Mononuclear cell (primary cell): ENCODE data around the gene C22orf23. TPM values are rescaled to one million over a fixed set of nuclear protein-coding genes. Genes with fewer than 3 reads are reported as not detected.
"Not testable (repeated sequence)": the region's sequence is repeated elsewhere in the genome, so short reads cannot be mapped to it uniquely, and the experiment has no call there.

Experiments used
- H3K27me3 ChIP-seq: 2 replicates; pipeline ENCODE4 v1.6.0; 2011; ENCODE audit warnings: low read length, control low read depth; ENCODE audit not compliant: insufficient read depth
- H3K4me1 ChIP-seq: 2 replicates; pipeline ENCODE4 v1.5.1; 2011; ENCODE audit warnings: mild to moderate bottlenecking, low read length, control low read depth; ENCODE audit not compliant: insufficient read depth
- H3K4me3 ChIP-seq: 2 replicates; pipeline ENCODE4 v1.5.1; 2011; ENCODE audit warnings: mild to moderate bottlenecking, low read length, moderate library complexity
- H3K9me3 ChIP-seq: 2 replicates; pipeline ENCODE4 v1.5.1; 2011; ENCODE audit warnings: low read depth, mild to moderate bottlenecking, control low read depth, low read length
- total RNA-seq: library from RNA; depleted of rRNA; stranded (reverse); fragments of >200 nt; gene quantifications from one replicate; pipeline ENCODE4 v1.2.3, GENCODE V29; 2012

The C22orf23 gene
- total RNA-seq, 1 donor, result not detected

DNA sequence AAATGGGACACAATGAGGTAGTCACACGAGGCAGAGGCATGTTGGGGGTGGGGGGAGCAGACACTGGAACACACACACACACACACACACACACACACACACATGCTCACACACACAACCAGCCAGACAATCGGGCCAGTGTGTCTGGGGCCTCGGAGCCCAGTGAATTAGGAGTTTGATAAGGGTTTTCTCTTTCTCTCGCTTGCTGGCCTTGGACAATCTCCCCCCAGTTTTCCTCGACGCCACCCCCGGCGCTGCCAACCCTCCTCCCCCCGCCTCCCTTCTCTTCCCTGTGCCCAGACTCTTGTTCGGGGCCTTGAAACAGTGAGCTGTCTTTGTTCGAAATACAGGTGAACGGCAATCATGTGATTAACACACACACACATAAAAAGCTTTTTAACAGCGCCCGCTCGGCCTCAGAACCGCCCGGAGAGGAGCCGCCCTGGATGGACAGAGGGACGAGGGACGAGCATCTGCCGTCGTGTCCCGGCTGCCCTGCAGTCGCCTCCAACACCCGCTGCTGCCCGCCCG lies 32.4 kb upstream of the C22orf23 start:
- Histone ChIP-seq H3K27me3 (no peaks in the 10 kb centered on the region), H3K4me1 (no peaks in the 10 kb centered on the region), H3K9me3 (no peaks in the 10 kb centered on the region), H3K4me3 (no peak overlapping the region)

- Histone ChIP-seq H3K27me3 (no peaks in the 10 kb centered on the region), H3K9me3 (no peaks in the 10 kb centered on the region), H3K4me3 (no peak overlapping the region), H3K4me1 (no peaks in the 10 kb centered on the region)
Observed at GRCh38 chr22:37985050-37985585, 31.7 kb upstream of the C22orf23 start.

- Histone ChIP-seq H3K4me1 (no peaks in the 10 kb centered on the region), H3K9me3 (no peaks in the 10 kb centered on the region), H3K4me3 (no peak within 1 kb of the TSS), H3K27me3 (no peaks in the 10 kb centered on the region)
Observed at GRCh38 chr22:37983860-37984791, 30.7 kb upstream of the C22orf23 start, which contains the start of gene SOX10. Gene SOX10 (minus strand): TSS chr22:37984555. CDS start chr22:37983784, 771 bp downstream.

- Histone ChIP-seq H3K4me3 (no peak overlapping the region), H3K27me3 (no peaks in the 10 kb centered on the region), H3K4me1 (no peaks in the 10 kb centered on the region), H3K9me3 (no peaks in the 10 kb centered on the region)
Observed at GRCh38 chr22:37982938-37983859, 29.8 kb upstream of the C22orf23 start.

DNA sequence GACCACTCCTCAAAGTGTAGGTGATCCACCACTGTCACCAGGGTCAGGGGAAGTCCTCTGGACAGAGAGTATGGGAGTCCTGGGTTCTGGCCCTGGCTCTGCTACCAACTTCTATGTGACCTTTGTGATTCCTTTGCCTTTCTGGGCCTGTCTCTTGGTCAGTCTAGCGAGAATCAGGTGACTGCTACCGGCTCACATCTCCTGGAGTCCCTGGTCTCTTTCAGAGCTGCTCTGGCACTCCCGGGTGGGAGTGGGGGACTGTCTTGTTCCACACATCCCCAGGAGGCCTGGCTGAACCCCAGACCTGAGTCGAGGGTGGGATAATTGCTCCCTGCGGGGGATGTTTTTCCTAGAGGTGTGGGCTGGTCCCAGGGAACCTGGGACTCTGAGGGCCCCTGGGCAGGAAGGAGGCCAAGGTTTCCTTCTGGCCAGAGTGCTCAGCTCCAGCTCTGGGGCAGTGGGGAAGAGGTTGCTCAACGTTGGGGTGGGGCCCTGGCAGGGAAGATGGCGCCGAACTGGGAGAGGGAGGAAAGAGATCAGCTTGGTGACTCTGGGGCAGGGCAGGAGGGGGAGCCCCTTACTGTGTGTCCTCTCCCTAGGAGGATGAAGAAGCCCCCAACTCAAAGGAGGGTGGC lies 28.9 kb upstream of the C22orf23 start:
- H3K4me3 ChIP-seq, result no peak overlapping the region
- H3K9me3 ChIP-seq, result no peaks in the 10 kb centered on the region
- no peaks in the 10 kb centered on the region for H3K4me1 ChIP-seq
- no peaks in the 10 kb centered on the region for H3K27me3 ChIP-seq

GRCh38 chr22:37981282-37982011 lies 28.0 kb upstream of the C22orf23 start:
- Histone ChIP-seq H3K4me1 (no peaks in the 10 kb centered on the region), H3K27me3 (no peaks in the 10 kb centered on the region), H3K4me3 (no peak overlapping the region), H3K9me3 (no peaks in the 10 kb centered on the region)

- Histone ChIP-seq H3K27me3 (no peaks in the 10 kb centered on the region), H3K4me1 (no peaks in the 10 kb centered on the region), H3K9me3 (no peaks in the 10 kb centered on the region), H3K4me3 (no peak overlapping the region)
Observed at GRCh38 chr22:37979782-37980181, 26.4 kb upstream of the C22orf23 start.

DNA sequence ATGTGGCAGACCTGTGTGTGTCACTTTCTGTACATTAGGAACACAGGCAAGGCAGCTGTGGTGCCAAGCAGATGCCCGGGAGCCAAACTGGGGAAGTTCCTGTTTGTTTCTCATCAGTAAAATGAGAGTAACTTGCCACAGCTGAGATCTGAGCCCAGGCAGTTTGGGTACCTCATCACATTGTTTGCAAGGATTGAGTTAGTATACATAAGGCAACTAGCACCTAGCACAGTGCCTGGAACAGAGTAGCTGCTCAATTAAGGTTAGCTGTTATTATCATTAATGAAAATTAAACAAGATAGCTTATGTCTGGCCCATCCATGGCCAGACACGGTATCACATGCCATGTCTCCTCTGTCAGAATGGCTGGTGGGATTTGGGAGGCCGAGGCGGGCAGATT lies 23.1 kb upstream of the C22orf23 start:
- Histone ChIP-seq H3K4me3 (no peak overlapping the region), H3K9me3 (no peaks in the 10 kb centered on the region), H3K27me3 (no peaks in the 10 kb centered on the region), H3K4me1 (no peaks in the 10 kb centered on the region)

GRCh38 chr22:37976022-37976421 lies 22.6 kb upstream of the C22orf23 start:
- not testable (repeated sequence) for H3K4me3 ChIP-seq, H3K9me3 ChIP-seq, H3K4me1 ChIP-seq, H3K27me3 ChIP-seq

DNA sequence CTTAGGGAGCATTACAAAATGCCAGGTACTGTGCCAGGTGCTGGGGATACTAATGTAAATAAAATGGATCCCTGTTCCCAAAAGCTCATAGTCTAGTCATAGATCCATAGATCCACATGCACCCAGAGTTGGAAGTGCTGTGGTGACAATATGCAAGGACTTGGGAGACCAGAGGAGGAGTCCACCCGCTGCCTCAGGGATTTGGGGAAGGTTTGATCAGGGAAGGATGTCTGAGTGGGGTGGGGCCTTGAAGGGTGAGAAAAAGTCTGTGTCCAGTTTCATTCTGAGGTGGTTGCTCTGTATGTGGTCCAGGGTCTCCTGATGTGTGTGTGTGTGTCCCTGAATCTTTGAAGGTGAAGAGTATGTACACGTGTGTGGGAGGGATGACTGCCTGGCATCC lies 21.8 kb upstream of the C22orf23 start:
- H3K4me1 ChIP-seq, result no peaks in the 10 kb centered on the region
- H3K27me3 ChIP-seq, result no peaks in the 10 kb centered on the region
- H3K9me3 ChIP-seq, result no peaks in the 10 kb centered on the region
- no peak overlapping the region for H3K4me3 ChIP-seq

DNA sequence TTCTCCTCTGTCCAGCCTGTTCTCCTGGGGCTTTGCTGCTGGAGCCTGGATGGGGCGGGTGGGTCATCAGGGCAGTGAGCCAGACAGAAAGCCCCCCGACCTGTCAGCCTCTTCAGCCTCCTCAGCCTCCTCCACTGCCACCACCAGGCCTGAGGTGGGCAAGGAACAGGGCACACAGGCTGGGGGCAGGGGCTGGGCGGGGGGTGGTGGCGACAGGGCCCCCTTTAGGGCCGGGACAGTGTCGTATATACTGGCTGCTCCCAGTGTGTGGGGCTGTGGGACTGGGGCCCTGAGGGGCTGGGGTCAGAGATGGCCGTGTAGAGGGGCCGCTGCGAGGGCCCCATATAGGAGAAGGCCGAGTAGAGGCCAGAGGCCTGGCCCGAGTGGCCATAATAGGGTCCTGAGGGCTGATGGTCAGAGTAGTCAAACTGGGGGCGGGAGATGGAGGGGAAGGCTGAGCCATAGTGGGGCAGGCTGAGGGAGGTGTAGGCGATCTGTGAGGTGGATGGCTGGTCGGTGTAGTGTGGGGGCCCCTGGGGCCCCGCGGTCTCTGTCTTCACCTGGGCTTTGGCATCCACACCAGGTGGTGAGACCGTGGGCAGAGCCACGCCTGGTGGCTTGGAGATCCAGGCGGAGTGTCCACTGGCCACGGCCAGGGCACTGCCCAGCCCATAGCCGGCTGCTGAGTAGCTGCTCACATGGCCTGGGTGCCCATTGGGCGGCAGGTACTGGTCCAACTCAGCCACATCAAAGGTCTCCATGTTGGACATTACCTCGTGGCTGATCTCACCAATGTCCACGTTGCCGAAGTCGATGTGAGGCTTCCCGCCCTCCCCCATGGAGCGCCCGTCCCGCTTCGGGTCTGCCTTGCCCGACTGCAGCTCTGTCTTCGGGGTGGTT lies 20.1 kb upstream of the C22orf23 start:
- no peaks in the 10 kb centered on the region for H3K27me3 ChIP-seq
- H3K4me1 ChIP-seq, result no peaks in the 10 kb centered on the region
- no peak overlapping the region for H3K4me3 ChIP-seq

GRCh38 chr22:37972527-37972926 lies 19.1 kb upstream of the C22orf23 start:
- no peak overlapping the region for H3K4me3 ChIP-seq
- no peaks in the 10 kb centered on the region for H3K9me3 ChIP-seq
- H3K27me3 ChIP-seq, result no peaks in the 10 kb centered on the region
- no peaks in the 10 kb centered on the region for H3K4me1 ChIP-seq

More for the DNA sequence above, 20.1 kb upstream of the C22orf23 start:
- H3K9me3 ChIP-seq, result no peaks in the 10 kb centered on the region
